ENCODE measurements around the gene SEPTIN1.
"Not testable (repeated sequence)": the region's sequence is repeated elsewhere in the genome, so short reads cannot be mapped to it uniquely, and the experiment has no call there.

SEPTIN1 gene

DNA sequence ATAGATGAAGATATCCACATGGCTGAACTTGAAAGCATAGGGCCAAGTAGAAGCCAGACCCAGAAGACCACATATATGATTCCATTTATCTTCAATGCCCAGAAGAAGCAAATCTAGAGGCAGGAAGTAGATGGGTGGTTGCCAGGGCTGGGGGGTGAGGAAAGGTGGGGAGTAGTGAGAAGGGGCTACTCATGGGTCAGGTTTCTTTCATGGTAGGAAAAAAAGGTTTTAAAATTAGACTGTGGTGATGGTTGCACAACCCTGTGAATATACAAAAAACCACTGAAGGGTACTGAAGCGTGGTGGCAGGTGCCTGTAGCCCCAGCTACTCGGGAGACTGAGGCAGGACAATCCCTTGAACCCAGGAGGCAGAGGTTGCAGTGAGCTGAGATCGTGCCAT, 32.7 kb downstream of the SEPTIN1 start:
- no peak for DNase-seq (ENCODE audit: insufficient read length, low spot score)
- FAIRE-seq: peak; percentile 68
- no peak for TF ChIP-seq POLR2A (IDR thresholded peaks at IDR 0.05; ENCODE audit: low read depth, low read length)
- TF ChIP-seq TAF1 (IDR thresholded peaks at IDR 0.05; ENCODE audit: low read depth, low read length): no peak
- peak; percentile 43 for TF ChIP-seq PAX5 (IDR thresholded peaks at IDR 0.05; ENCODE audit: insufficient read depth, low read length, severe bottlenecking)
- TF ChIP-seq POU2F2 (IDR thresholded peaks at IDR 0.05; ENCODE audit: low read depth, low read length): no peak
- TF ChIP-seq SPI1 (IDR thresholded peaks at IDR 0.05; ENCODE audit: low read depth, low read length): no peak
- TF ChIP-seq POLR2AphosphoS5 (IDR thresholded peaks at IDR 0.05; ENCODE audit: low read depth, low read length): no peak

DNA sequence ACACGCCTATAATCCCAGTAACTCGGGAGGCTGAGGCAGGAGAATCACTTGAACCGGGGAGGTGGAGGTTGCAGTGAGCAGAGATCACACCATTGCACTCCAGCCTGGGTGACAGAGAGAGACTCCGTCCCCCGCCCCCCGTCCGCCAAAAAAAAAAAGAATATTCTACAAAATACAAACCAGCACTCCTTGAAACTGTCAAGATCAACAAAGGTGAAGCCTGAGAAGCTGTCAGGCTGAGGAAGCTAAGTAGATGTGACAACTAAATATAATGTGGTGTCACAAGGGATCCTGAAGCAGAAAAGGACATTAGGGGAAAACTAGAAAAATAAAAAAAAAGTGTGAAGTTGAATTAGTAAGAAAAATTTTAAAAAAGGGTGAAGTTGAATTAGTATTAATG, 33.4 kb downstream of the SEPTIN1 start:
- TF ChIP-seq PAX5 (IDR thresholded peaks at IDR 0.05; ENCODE audit: insufficient read depth, low read length, severe bottlenecking) (no peak), POLR2AphosphoS5 (IDR thresholded peaks at IDR 0.05; ENCODE audit: low read depth, low read length) (no peak), SPI1 (IDR thresholded peaks at IDR 0.05; ENCODE audit: low read depth, low read length) (no peak), POU2F2 (IDR thresholded peaks at IDR 0.05; ENCODE audit: low read depth, low read length) (no peak), POLR2A (IDR thresholded peaks at IDR 0.05; ENCODE audit: low read depth, low read length) (no peak), TAF1 (IDR thresholded peaks at IDR 0.05; ENCODE audit: low read depth, low read length) (no peak)
- no peak for FAIRE-seq
- no peak for DNase-seq (ENCODE audit: insufficient read length, low spot score)

DNA sequence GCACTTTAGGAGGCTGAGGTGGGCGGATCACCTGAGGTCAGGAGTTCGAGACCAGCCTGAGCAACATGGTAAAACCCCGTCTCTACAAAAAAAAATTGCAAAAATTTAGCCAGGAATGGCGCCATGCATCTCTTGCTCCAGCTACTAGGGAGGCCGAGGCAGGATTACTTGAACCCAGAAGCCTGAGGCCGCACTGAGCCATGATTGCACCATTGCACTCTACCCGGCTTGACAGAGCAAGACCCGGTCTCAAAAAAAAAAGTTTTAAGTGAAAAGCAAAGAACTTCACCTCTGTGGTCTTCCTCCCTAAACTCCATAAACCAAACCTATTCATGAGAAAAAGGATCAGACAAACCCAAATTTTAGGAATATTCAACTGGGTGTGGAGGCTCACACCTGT, 34.2 kb downstream of the SEPTIN1 start:
- TF ChIP-seq SPI1 (IDR thresholded peaks at IDR 0.05; ENCODE audit: low read depth, low read length) (no peak), POLR2A (IDR thresholded peaks at IDR 0.05; ENCODE audit: low read depth, low read length) (no peak), TAF1 (IDR thresholded peaks at IDR 0.05; ENCODE audit: low read depth, low read length) (no peak), POLR2AphosphoS5 (IDR thresholded peaks at IDR 0.05; ENCODE audit: low read depth, low read length) (no peak), PAX5 (IDR thresholded peaks at IDR 0.05; ENCODE audit: insufficient read depth, low read length, severe bottlenecking) (no peak)
- DNase-seq (ENCODE audit: insufficient read length, low spot score) (no peak), FAIRE-seq (no peak)

DNA sequence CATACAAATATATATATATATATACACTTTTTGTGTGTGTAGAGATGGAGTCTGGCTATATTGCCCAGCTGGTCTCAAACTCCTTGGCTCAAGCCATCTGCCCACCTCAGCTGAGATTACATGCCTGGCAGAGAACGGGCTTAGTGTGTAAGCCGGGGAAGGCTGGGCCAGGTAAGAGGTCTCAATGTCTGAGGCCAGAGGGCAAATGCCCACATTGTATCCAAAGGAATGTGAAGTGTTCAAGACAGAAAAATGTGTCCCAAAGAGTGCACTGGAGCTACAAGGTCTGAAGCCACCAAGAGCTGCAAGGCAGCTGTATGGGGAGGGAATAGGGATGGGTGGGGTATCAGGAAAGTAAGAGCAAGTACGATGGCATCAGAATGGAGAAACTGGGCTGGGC, 36.1 kb downstream of the SEPTIN1 start:
- no peak for DNase-seq (ENCODE audit: insufficient read length, low spot score)
- no peak for FAIRE-seq
- TF ChIP-seq SPI1 (IDR thresholded peaks at IDR 0.05; ENCODE audit: low read depth, low read length) (no peak), TAF1 (IDR thresholded peaks at IDR 0.05; ENCODE audit: low read depth, low read length) (no peak), POLR2A (IDR thresholded peaks at IDR 0.05; ENCODE audit: low read depth, low read length) (no peak), POLR2AphosphoS5 (IDR thresholded peaks at IDR 0.05; ENCODE audit: low read depth, low read length) (no peak), PAX5 (IDR thresholded peaks at IDR 0.05; ENCODE audit: insufficient read depth, low read length, severe bottlenecking) (no peak), POU2F2 (IDR thresholded peaks at IDR 0.05; ENCODE audit: low read depth, low read length) (no peak)

DNA sequence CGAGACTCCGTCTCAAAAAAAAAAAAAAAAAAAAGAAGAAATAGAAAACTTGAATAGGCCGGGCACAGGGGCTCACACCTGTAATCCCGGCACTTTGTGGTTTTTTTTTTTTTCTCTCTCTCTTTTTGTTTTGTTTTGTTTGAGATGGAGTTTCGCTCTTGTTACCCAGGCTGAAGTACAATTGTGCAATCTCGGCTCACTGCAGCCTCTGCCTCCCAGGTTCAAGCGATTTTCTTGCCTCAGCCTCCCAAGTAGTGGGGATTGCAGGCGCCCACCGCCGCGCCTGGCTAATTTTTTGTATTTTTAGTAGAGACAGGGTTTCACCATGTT, 38.9 kb downstream of the SEPTIN1 start:
- FAIRE-seq; DNase-seq (ENCODE audit: insufficient read length, low spot score): not testable (repeated sequence)

DNA sequence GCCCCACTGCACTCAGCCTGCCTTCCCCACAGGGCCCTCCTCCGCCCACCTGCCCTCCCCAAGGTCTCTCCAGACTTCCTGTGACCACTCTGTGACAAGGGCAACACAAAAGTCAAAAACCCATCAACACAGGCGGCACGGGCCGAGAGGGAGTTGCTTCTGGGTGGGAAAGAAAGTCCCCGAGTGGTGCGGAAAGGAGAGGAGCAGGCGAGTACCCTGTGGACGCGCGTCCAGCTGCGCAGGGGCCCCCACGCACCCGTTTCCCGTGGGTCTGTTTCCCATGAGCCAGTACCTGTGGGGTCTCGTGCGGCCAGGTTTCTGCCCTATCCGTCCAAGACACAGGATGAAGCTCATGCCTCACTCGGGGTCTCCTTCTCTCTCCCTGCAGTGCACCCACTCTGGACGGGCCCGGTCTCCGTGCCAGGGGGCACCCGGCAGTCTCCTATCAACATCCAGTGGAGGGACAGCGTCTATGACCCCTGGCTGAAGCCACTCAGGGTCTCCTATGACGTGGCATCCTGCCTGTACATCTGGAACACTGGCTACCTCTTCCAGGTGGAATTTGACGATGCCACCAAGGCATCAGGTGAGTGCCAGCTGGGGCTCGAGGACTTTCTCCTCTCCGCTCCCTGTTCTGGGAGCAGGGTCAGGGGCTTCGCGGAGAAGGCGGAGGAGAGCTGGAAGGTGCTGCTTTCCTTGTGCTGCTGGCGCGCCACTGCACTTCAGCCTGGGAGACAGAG, 39.4 kb downstream of the SEPTIN1 start:
- no peak for FAIRE-seq

DNA sequence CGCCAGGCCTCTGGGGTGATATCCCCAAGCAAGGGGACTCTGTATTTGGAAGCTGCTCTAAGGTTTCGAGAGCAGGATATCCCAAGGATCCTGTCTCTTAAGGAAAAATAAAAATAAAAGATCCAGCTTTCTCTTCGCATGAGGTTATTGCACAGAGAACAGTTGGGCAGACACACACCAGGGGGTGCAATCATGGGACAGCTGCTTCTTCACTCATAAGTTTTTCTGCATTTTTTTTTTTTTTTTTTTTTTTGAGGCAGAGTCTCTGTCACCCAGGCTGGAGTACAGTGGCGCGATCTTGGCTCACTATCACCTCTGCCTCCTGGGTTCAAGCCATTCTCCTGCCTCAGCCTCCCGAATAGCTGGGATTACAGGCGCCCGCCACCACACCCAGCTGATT, 40.4 kb downstream of the SEPTIN1 start:
- FAIRE-seq: not testable (repeated sequence)

More for the DNA sequence above, 39.4 kb downstream of the SEPTIN1 start:
- TF ChIP-seq PAX5 (IDR thresholded peaks at IDR 0.05; ENCODE audit: insufficient read depth, low read length, severe bottlenecking): no peak
- no peak for TF ChIP-seq POLR2AphosphoS5 (IDR thresholded peaks at IDR 0.05; ENCODE audit: low read depth, low read length)
- no peak for TF ChIP-seq POLR2A (IDR thresholded peaks at IDR 0.05; ENCODE audit: low read depth, low read length)
- no peak for TF ChIP-seq TAF1 (IDR thresholded peaks at IDR 0.05; ENCODE audit: low read depth, low read length)
- no peak for TF ChIP-seq POU2F2 (IDR thresholded peaks at IDR 0.05; ENCODE audit: low read depth, low read length)
- no peak for TF ChIP-seq SPI1 (IDR thresholded peaks at IDR 0.05; ENCODE audit: low read depth, low read length)
- no peak for DNase-seq (ENCODE audit: insufficient read length, low spot score)

DNA sequence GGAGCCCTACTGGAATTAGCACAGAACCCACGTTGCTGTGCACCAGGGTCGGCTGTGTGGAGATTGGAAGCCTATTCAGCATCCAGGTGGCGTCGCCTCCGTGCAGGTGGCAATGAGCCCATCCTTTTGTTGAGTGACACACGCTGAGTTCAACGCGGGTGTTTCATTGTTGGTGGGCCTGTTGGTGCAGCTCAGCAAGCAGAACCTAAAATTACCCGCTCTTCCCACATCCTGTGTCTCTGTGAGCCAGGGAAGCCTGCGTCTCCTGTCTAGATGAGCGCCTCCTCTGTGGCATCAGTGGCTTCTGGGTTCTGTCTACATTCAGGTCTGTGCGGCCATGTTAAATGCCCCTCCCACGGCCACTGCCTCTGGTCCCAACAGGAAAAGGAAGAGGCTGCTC, 41.7 kb downstream of the SEPTIN1 start:
- DNase-seq (ENCODE audit: insufficient read length, low spot score) (no peak), FAIRE-seq (no peak)
- TF ChIP-seq POLR2AphosphoS5 (IDR thresholded peaks at IDR 0.05; ENCODE audit: low read depth, low read length) (no peak), POLR2A (IDR thresholded peaks at IDR 0.05; ENCODE audit: low read depth, low read length) (no peak), POU2F2 (IDR thresholded peaks at IDR 0.05; ENCODE audit: low read depth, low read length) (no peak), PAX5 (IDR thresholded peaks at IDR 0.05; ENCODE audit: insufficient read depth, low read length, severe bottlenecking) (no peak), SPI1 (IDR thresholded peaks at IDR 0.05; ENCODE audit: low read depth, low read length) (no peak), TAF1 (IDR thresholded peaks at IDR 0.05; ENCODE audit: low read depth, low read length) (no peak)

More for the DNA sequence above, 40.4 kb downstream of the SEPTIN1 start:
- DNase-seq (ENCODE audit: insufficient read length, low spot score): not testable (repeated sequence)

DNA sequence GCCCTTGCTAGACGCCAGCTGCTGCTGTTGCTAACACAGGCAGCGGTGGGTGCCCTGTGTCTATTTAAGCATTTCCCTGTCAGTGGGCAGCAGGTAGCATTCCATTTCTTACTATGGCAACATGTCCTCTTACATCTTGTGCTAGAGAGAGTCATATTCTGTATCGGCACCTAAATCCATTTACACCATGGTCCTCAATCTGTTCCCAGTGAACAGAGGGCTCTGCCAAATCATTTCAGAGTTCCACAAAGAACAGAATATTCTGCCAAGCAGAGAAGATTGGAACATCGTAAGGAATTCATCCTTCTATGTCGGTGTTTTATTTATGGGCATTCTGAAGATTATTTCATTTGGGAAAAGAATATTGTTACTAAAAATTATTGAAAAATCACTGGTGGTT, 43.6 kb downstream of the SEPTIN1 start:
- FAIRE-seq; DNase-seq (ENCODE audit: insufficient read length, low spot score): not testable (repeated sequence)

GRCh38 chr16:30337964-30338357, 44.4 kb downstream of the SEPTIN1 start:
- FAIRE-seq: not testable (repeated sequence)

More at GRCh38 chr16:30337964-30338357, 44.4 kb downstream of the SEPTIN1 start:
- DNase-seq (ENCODE audit: insufficient read length, low spot score): not testable (repeated sequence)

All from GM12891 (cell line).